ENCODE data around the gene TNS1. TPM values are rescaled to one million over a fixed set of nuclear protein-coding genes. Genes with fewer than 3 reads are reported as not detected.

Gene TNS1
- total and polyA plus RNA-seq, 10 of the 15 experiments (the other 5 are each of a cell fraction or from before 2014, with no cell fraction given): 0.05 to 0.44 TPM; not detected in 8

GRCh38 chr2:217795706-217796465 is 206.9 kb downstream of the TNS1 start:
- SMC1A ChIA-PET (ENCODE audit: uncharacterized antibody, unreplicated experiment): no interaction called here
- TF ChIP-seq RCOR1 (conservative IDR thresholded peaks at IDR 0.05; ENCODE audit: low read depth, low read length) (no peak), SRF (IDR thresholded peaks at IDR 0.05; ENCODE audit: low read depth in 2 of 2, low read length in 2 of 2) (no peak), ZBTB33 (IDR thresholded peaks at IDR 0.05) (no peak), RBBP5 (conservative IDR thresholded peaks at IDR 0.05) (no peak), HDGF (IDR thresholded peaks at IDR 0.05) (no peak), SP1 (IDR thresholded peaks at IDR 0.05; ENCODE audit: low read depth, low read length) (no peak), E2F4 (IDR thresholded peaks at IDR 0.05; ENCODE audit: low read depth, low read length) (no peak), CUX1 (IDR thresholded peaks at IDR 0.05; ENCODE audit: insufficient replicate concordance, low read depth, low read length) (no peak), RUNX3 (IDR thresholded peaks at IDR 0.05; ENCODE audit: low read length) (no peak), BMI1 (IDR thresholded peaks at IDR 0.05; ENCODE audit: borderline replicate concordance) (no peak), ZNF24 (IDR thresholded peaks at IDR 0.05) (no peak), SMAD5 (IDR thresholded peaks at IDR 0.05; ENCODE audit: low read depth) (no peak)
- ATAC-seq (no peak), DNase-seq (ENCODE audit: low read depth, low spot score) (no peak), FAIRE-seq (no peak)
- Histone ChIP-seq H3K4me3 (no peak overlapping the region), H4K20me1 (ENCODE audit: control insufficient read depth, insufficient read depth) (no peaks in the 10 kb centered on the region), H3K9ac (ENCODE audit: control insufficient read depth, insufficient read depth, low read length) (no peak overlapping the region), H3K4me2 (ENCODE audit: control insufficient read depth, insufficient read depth) (no peak overlapping the region), H3K27ac (ENCODE audit: control insufficient read depth, insufficient read depth) (no peak overlapping the region), H3K4me1 (ENCODE audit: control insufficient read depth, insufficient read depth, low read length) (peaks cover 4% of the 10 kb centered on the region), H3K36me3 (ENCODE audit: control insufficient read depth in 2 of 2, insufficient read depth in 2 of 2, low read length in 1 of 2) (no peaks in the 10 kb centered on the region), H2AFZ (ENCODE audit: control insufficient read depth, low read depth, low read length) (no peak overlapping the region), H3K27me3 (replicated peaks in 1 of 2; ENCODE audit: control insufficient read depth in 2 of 2, insufficient read depth in 2 of 2, low read length in 1 of 2) (no peaks in the 10 kb centered on the region), H3K9me3 (replicated peaks; ENCODE audit: control insufficient read depth, insufficient read depth, low read length) (no peaks in the 10 kb centered on the region), H3K79me2 (ENCODE audit: control insufficient read depth, insufficient read depth, low read length) (no peaks in the 10 kb centered on the region)
- RAD21 ChIA-PET (ENCODE audit: unreplicated experiment): no interaction called here
- CTCF ChIA-PET: interaction anchor here (0.6 kb wide), 1 partner anchor 257 kb away, joined by 3 read pairs; no protein-coding TSS in a partner anchor
- POLR2A ChIA-PET: no interaction called here
- in situ Hi-C loops (cut with MboI): no loop called here
- BruUV-seq (replicated peaks): no TSS peak
- WGBS (ENCODE audit: insufficient coverage, insufficient replicate concordance, low lambda C conversion rate, missing lambda C conversion rate): 21% methylated on average over 11 of the region's 11 CpGs
- intact Hi-C loops (cut with micrococcal nuclease; ENCODE audit: unreplicated experiment): no loop called here
